Activated naive CD4-positive, alpha-beta T cell treated with anti-CD3 and anti-CD28 coated beads, Interleukin-2, amount 50 U/mL, for 24 hours (primary cell): ENCODE measurements around the gene NAA10.
"Not testable (repeated sequence)": the region's sequence is repeated elsewhere in the genome, so short reads cannot be mapped to it uniquely, and the experiment has no call there.

ENCODE experiments used
- H3K27ac Mint-ChIP-seq: one replicate; pipeline ENCODE4 v1.8.0; 2021; ENCODE audit warnings: mild to moderate bottlenecking, mixed read lengths
- H3K27me3 Mint-ChIP-seq: one replicate; pipeline ENCODE4 v1.8.0; 2021; ENCODE audit warnings: mixed read lengths
- H3K36me3 Mint-ChIP-seq: one replicate; pipeline ENCODE4 v1.8.0; 2021; ENCODE audit warnings: mixed read lengths
- H3K4me1 Mint-ChIP-seq: one replicate; pipeline ENCODE4 v1.8.0; 2021; ENCODE audit warnings: mixed read lengths
- H3K4me3 Mint-ChIP-seq: one replicate; pipeline ENCODE4 v1.8.0; 2021; ENCODE audit warnings: mild to moderate bottlenecking, mixed read lengths
- H3K9me3 Mint-ChIP-seq: one replicate; pipeline ENCODE4 v1.8.0; 2021; ENCODE audit warnings: mixed read lengths

The NAA10 gene

DNA sequence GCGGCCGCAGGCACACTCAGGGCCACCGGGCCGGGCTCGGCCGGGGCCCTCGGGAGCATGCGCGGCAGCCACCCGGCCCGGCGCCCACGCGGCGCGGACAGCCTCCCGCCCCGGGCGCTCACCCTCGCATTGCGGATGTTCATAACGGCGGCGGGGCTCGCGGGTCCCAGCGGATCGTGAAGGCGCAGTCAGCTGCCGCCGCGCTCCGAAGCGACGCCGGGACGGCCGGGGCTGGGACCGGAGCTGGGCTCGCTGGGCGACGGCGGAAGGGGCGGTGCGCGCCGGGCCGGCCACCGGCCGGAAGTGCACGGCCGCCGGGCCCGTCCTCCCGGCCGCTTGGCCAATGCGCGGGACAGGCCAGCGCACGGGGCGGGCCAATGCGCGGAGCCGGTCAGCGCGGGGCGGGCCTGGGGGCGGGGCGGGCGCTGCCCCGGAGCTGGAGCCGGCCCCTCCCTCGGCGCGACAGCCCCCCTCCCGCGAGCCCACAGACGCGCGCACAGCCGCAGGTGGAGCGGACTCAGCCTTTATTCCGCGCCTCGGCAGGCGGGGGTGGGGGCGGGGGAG is at the start of gene NAA10:
Gene NAA10 (minus strand): TSS at position 276 of the 564 bp plus-strand sequence. CDS start 133 bp downstream, at position 143.
- peaks cover 4% of the 10 kb centered on the region for H3K36me3 Mint-ChIP-seq
- no peaks in the 10 kb centered on the region for H3K27me3 Mint-ChIP-seq
- H3K9me3 Mint-ChIP-seq: no peaks in the 10 kb centered on the region
- peak within 1 kb of the TSS; percentile 84 for H3K27ac Mint-ChIP-seq
- peak within 1 kb of the TSS; percentile 88 for H3K4me3 Mint-ChIP-seq
- peaks cover 15% of the 10 kb centered on the region for H3K4me1 Mint-ChIP-seq

DNA sequence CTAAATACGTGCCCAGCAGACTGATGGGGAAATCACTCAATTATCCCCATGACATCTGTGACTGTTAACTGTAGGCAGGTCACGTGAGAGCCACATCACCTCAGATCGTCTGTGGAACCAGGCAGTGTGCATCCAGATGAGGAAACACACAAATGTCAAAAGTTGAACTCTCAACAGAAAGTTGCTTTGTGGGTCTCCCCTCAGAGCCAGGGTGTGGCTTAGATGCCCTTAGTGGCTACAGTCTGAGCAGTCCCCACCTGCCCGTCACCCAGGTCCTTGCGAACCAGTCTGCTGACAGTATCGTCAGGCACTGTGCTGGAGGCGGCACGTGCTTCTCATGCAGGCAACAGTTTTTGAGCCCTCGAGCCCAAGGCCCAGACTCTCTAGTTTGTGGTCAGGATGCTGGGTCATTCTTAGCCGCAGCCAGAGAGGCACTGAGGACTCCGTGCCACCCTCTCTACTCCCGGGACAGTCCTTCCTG is 48.5 kb upstream of the NAA10 start:
- H3K27ac Mint-ChIP-seq: peak overlapping the region; percentile 76
- peak overlapping the region; percentile 72 for H3K4me3 Mint-ChIP-seq
- H3K36me3 Mint-ChIP-seq: no peaks in the 10 kb centered on the region
- H3K4me1 Mint-ChIP-seq: peaks cover 34% of the 10 kb centered on the region
- no peaks in the 10 kb centered on the region for H3K27me3 Mint-ChIP-seq
- H3K9me3 Mint-ChIP-seq: no peaks in the 10 kb centered on the region

DNA sequence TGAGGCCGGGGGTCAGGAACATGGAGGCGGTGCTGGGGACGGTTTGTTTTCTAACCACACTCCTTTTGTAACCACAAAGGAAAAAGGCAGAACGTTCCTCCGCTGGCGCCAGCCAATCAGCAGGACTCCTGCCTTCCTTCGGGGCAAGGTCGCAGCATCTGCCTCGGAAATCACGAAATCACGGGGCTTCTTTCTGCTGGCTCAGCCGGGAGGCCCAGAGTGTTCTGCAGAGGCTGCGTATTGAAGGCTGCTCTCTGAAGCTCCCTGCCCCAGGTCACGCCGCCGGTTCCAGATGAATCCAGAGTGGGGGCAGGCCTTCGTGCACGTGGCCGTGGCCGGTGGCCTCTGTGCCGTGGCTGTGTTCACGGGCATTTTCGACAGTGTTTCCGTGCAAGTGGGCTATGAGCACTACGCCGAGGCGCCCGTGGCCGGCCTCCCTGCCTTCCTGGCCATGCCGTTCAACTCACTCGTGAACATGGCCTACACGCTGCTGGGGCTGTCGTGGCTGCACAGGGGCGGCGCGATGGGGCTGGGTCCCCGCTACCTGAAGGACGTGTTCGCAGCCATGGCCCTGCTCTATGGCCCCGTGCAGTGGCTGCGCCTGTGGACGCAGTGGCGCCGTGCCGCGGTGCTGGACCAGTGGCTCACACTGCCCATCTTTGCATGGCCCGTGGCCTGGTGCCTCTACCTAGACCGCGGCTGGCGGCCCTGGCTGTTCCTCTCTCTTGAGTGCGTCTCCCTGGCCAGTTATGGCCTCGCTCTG is 47.1 kb upstream of the NAA10 start:
- no peaks in the 10 kb centered on the region for H3K9me3 Mint-ChIP-seq
- peak overlapping the region; percentile 74 for H3K4me3 Mint-ChIP-seq
- no peaks in the 10 kb centered on the region for H3K27me3 Mint-ChIP-seq
- H3K4me1 Mint-ChIP-seq: peaks cover 34% of the 10 kb centered on the region
- no peaks in the 10 kb centered on the region for H3K36me3 Mint-ChIP-seq
- H3K27ac Mint-ChIP-seq: peak overlapping the region; percentile 88

DNA sequence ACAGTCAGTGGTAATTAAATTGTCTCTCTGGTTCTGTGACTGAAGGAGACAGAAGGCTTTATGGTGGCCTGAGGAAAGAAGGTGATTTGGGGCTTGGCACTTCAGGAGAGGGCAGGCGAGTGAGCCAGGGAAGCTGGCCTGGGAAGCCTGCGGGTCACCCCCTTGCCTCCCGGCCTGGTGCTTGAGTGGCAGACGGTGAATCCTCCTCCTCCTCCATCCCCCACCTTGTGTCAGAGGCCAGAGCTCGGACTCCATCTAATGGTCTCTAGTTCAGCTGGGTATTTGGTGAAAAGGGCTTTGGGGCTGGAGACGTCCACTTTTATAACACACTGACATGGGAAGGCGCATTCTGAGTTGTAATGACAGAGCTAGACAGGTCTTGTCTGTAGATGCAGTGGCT is 46.4 kb upstream of the NAA10 start:
- peak overlapping the region; percentile 88 for H3K27ac Mint-ChIP-seq
- H3K36me3 Mint-ChIP-seq: no peaks in the 10 kb centered on the region
- H3K27me3 Mint-ChIP-seq: no peaks in the 10 kb centered on the region
- H3K4me1 Mint-ChIP-seq: peaks cover 34% of the 10 kb centered on the region
- peak overlapping the region; percentile 74 for H3K4me3 Mint-ChIP-seq
- no peaks in the 10 kb centered on the region for H3K9me3 Mint-ChIP-seq

DNA sequence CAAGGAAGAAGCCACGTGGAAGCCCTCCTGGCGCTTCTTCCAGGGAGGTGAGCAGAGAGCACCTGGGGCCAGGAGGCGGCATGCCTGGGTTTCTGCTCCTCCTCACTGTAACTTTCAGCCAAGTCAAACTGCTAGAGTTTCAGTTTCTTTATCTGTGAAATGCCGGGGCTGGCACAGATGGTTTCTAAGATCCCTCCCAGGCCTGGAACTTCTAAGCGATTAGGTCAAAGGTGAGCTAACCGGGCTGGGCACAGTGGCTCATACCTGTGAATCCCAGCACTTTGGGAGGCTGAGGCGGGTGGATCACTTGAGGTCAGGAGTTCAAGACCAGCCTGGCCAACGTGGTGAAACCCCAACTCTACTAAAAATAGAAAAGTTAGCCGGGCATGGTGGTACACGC is 45.6 kb upstream of the NAA10 start:
- Mint-ChIP-seq H3K4me1 (peaks cover 38% of the 10 kb centered on the region), H3K27ac (peak overlapping the region; percentile 82), H3K4me3 (peak overlapping the region; percentile 72)
- H3K36me3 Mint-ChIP-seq, H3K9me3 Mint-ChIP-seq, H3K27me3 Mint-ChIP-seq: not testable (repeated sequence)

DNA sequence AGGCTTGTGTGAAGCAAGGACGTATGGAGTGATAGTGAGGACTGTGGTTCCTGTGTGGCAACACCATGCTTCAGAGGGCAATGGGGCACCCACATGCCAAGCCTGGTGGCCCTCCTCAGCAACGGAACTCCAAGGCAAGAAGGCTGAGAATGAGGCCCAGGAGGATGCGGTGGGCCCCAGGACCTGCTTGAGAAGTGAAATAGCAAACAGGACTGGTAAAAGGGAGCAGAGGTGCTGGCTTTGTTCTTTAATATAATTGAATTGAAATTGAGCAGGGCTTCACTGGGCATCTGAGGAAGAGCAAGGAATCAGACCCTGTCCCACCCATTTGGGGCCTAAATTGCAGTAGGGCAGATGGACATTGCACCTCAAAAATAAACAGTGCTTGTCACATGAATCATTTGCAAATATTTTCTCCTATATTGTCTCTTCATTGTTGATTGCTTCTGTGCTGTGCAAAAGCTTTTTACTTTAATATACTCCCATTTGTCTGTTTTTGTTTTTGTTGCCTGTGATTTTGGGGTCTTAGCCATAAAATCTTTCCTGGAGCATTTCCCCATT is 40.0 kb upstream of the NAA10 start:
- no peaks in the 10 kb centered on the region for H3K27me3 Mint-ChIP-seq
- H3K9me3 Mint-ChIP-seq: no peaks in the 10 kb centered on the region
- peaks cover 2% of the 10 kb centered on the region for H3K36me3 Mint-ChIP-seq
- peaks cover 18% of the 10 kb centered on the region for H3K4me1 Mint-ChIP-seq
- H3K27ac Mint-ChIP-seq: peak overlapping the region; percentile 86
- H3K4me3 Mint-ChIP-seq: peak overlapping the region; percentile 20

DNA sequence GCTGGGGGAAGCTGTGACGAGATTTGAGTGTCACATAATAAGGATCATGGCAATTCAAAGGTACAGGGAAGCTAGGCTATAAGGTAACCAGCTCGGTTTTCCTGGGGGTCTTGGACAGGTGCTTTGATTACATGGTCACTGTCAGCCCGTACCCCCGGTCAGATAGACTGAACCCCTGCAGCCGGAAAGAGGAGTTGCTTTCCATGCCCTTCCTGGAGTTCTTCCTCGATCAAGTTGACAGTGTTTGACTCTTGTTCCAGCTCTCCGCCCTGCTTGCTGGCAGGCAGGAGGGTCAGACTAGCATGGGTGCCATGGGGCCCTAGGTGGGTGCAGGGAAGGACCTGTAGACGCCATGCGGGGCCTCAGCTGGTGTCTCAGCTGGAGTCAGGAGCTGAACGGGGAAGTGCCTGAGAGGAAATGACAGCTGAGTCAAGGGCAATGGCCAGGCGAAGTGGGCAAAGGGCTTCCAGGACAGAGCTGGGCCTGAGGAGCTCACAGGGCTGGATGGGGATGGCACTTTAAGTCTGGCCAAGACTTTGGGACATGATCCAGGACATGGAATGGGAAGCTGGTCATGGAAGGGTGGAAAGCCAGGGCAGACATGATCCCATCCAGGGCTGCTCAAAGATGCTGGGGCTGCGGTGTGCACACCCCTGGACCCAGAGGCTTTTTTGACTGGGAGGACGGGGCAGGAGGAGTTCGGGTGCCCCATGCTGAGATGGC is 39.3 kb upstream of the NAA10 start:
- Mint-ChIP-seq H3K4me3 (peak overlapping the region; percentile 89), H3K9me3 (no peaks in the 10 kb centered on the region), H3K27me3 (no peaks in the 10 kb centered on the region)

DNA sequence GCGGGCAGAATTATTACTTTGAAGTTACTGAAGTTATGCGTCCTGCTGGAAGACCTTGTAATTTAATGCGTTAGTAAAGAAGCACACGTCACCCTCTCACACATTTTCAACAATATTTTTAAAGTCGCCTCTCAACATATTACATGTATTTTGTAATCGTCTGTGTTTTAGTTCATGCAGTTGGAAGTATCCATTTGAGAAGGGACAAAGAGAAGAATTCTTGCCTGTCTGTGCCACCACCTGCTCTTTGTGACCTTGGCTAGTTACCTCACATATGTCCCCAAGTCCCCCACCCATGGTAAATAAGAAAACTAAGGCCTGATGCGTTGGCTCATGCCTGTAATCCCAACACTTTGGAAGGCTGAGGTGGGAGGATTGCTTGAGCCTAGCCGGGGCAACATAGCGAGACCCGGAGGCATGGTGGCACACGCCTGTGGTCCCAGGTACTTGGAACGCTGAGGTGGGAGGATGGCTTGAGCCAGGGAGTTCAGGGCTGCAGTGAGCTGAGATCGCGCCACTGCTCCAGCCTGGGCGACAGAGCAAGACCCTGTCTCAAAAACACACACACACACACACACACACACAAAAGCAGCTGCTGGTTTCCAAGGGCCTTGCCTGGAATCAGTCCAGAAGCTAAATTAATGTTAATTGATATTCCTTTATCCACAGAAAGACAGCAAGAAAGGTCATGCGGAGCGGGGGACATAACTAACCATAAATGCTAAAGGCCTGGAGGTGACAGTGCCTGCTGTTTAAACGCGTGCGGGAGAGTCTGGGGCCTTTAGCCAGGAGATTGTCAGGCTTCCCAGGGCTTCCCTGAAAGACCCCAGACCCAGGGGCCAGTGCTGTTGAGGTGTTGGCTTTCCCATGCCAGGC is 38.5 kb upstream of the NAA10 start:
- Mint-ChIP-seq H3K4me1 (peaks cover 18% of the 10 kb centered on the region), H3K9me3 (no peaks in the 10 kb centered on the region), H3K36me3 (peaks cover 2% of the 10 kb centered on the region), H3K27ac (peak overlapping the region; percentile 86), H3K4me3 (peak overlapping the region; percentile 89), H3K27me3 (no peaks in the 10 kb centered on the region)

More for the DNA sequence above, 39.3 kb upstream of the NAA10 start:
- H3K27ac Mint-ChIP-seq: peak overlapping the region; percentile 86
- H3K4me1 Mint-ChIP-seq: peaks cover 18% of the 10 kb centered on the region
- H3K36me3 Mint-ChIP-seq: peaks cover 2% of the 10 kb centered on the region

DNA sequence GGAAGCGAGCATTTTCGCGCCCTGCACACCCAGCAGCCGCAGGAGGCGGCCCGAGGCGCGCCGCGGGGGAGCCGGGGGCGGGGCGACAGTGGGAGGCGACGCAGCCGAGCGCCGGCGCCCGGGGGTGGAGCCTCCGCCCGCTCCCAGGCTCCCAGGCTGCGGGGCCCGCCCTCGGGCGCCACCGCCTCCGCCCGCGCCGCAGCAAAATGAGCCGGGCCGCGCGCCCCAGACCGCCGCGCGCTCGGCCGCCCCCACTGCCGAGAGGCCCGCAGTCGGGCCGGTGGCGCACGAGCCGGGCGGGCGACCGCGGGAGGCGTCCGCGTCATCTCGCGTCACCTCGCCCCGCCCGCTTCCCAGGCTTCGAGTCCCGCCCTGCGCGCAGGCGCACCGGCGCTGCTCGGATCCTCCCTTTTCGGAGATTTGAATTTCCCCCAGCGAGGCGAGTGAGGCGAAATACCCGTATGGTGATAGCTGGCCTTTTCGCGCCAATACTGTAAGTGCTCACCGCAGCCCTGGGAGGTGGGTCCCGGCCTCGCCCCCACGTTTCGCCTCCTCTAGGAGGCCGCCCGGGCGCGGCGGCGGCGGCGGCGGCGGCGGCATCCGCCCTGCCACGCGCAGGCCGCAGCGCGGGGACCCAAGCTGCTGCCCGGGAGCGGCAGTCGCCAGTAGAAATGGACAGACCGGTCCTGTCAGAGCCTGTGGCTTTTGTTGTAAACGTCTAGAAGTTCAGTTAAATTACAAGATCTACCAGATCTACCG is 37.7 kb upstream of the NAA10 start, which contains the start of gene TMEM187:
Gene TMEM187 (plus strand): TSS at position 387 of the 759 bp plus-strand sequence. CDS start 9,309 bp downstream, outside the sequence.
- Mint-ChIP-seq H3K27me3 (no peaks in the 10 kb centered on the region), H3K27ac (peak within 1 kb of the TSS; percentile 100), H3K9me3 (no peaks in the 10 kb centered on the region), H3K36me3 (peaks cover 6% of the 10 kb centered on the region), H3K4me1 (peaks cover 26% of the 10 kb centered on the region), H3K4me3 (peak within 1 kb of the TSS; percentile 100)

DNA sequence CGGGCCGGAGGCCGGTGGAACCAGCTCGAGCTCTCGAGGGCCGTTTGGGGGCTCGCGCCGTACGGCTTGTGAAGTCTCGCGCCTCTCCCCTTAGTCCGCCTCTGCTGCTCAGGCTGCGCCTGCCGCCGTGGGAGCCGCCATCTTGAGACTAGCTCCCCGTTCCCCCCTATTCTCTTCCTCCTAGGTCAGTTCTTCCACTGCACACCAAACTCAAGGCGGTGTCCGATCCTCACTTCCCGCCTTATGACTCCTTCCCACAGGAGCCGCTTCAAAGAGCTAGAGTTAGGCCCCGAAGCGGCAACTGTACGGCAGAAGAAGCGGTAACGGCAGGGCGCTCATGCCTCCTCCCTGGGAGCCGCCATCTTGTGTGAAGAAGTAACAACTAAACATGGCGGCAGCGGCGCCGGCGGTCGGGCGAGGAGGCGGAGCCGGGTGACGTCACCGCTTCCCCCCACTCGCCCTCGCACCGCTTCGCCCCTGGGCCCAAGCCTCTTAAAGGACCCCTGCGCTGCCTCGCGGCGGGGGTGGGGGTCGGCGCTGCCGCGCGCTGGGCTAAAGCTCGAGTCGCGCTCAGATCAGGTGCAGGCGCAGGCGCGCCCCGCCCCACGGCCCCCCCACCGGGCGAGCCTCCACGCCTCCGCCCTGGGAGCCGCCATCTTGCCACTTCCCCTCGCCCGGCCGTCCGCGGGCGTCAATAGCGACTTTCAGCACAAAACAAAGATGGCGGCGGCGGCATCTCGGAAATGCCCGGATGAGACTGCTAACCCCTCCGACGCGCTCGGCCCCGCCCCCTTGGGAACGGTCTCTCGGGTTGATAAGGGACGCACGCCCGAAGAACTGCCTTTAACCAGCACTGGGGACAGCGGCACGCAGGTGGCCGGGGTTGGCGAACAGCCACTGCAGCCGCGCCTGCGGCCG is 36.9 kb upstream of the NAA10 start, which contains the start of gene HCFC1:
Gene HCFC1 (minus strand): TSS at position 369 of the 918 bp plus-strand sequence. CDS start 978 bp downstream, outside the sequence.
- Mint-ChIP-seq H3K9me3 (no peaks in the 10 kb centered on the region), H3K27me3 (no peaks in the 10 kb centered on the region), H3K4me3 (peak within 1 kb of the TSS; percentile 100), H3K27ac (peak within 1 kb of the TSS; percentile 100), H3K4me1 (peaks cover 34% of the 10 kb centered on the region), H3K36me3 (peaks cover 6% of the 10 kb centered on the region)

DNA sequence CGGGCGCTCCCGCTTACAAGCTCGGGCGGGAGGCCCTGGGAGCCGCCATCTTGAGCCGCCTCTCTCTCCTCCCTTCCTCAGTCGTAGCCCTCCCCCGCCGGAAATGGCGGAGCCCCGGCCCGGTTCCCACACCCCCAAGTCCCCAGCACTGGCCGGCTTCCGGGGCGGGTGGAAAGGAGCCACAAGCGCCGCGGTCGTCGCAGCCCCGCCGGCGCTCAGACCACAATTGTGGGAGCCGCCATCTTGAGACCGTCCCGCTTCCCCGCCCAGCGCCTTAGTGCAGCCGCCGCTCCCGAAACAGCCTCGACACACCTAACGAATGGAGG is 36.2 kb upstream of the NAA10 start:
- no peaks in the 10 kb centered on the region for H3K9me3 Mint-ChIP-seq
- H3K27me3 Mint-ChIP-seq: no peaks in the 10 kb centered on the region
- H3K4me3 Mint-ChIP-seq: peak overlapping the region; percentile 100
- peaks cover 6% of the 10 kb centered on the region for H3K36me3 Mint-ChIP-seq
- H3K27ac Mint-ChIP-seq: peak overlapping the region; percentile 100
- peaks cover 40% of the 10 kb centered on the region for H3K4me1 Mint-ChIP-seq

DNA sequence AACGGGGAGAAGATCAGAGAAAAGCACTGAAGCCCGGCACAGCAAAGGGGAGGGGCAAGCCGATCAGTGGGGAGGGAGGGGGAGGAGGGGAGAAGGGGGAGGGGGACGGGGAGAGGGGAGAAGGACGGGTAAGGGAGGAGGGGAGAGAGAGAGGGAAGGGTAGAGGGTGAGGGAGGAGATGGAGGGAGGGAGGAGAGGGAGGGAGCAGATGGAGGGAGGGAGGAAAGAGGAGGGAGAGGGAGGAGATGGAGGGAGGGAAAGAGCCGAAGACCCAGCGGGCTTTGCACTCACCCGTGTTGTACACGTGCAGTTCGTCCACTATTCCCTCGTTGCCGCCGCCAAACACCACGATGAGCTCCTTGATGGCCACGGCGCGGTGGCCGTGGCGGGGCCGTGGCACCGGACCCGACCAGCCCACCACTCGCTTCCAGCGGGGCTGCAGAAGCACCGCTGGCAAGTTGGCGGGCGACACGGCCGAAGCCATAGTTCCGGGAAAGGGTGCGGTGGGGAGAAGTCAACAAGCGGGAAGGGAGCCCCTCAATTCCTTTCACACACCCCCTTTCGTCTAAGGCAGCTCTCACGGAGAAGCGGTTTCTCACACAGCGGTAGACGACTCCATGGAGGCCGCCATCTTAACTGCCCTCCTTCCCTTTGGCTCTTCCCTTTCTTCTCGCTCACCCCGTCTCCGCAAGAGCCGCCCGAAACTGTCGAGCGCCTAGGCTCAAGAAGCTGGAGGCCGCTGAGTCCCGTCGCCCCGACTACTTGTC is 35.7 kb upstream of the NAA10 start:
- Mint-ChIP-seq H3K27me3 (no peaks in the 10 kb centered on the region), H3K27ac (peak overlapping the region; percentile 100)

DNA sequence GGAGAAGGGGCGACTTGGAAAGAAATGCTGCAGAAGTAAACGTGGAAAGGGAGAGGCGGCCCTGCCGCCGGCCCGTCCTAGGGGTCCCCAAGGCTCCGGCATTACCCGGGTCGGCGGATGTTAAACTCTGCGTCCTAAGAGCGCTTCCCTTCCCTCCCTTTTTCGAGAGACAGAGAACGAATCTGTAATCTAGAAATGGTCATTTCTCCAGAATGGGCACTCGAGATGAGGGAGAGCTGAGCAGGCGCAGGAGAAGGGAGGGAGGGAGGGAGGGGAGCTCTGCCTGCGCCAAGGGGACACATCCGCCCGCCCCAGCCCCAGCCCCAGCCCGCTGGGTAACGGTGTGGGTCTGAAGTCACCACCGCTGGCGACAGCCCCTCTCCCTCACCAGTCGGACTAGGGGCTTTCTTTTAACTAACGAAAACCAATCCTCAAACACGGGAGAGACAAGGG is 35.1 kb upstream of the NAA10 start:
- Mint-ChIP-seq H3K9me3 (no peaks in the 10 kb centered on the region), H3K36me3 (peaks cover 6% of the 10 kb centered on the region), H3K27ac (peak overlapping the region; percentile 69), H3K4me3 (peak overlapping the region; percentile 100), H3K4me1 (peaks cover 46% of the 10 kb centered on the region), H3K27me3 (no peaks in the 10 kb centered on the region)

More for the DNA sequence above, 35.7 kb upstream of the NAA10 start:
- H3K4me3 Mint-ChIP-seq: peak overlapping the region; percentile 100
- H3K36me3 Mint-ChIP-seq: peaks cover 6% of the 10 kb centered on the region
- peaks cover 42% of the 10 kb centered on the region for H3K4me1 Mint-ChIP-seq
- no peaks in the 10 kb centered on the region for H3K9me3 Mint-ChIP-seq
